HepG2 (cell line): Measurements from ENCODE around the gene MT1A. TPM values are rescaled to one million over a fixed set of nuclear protein-coding genes. Genes with fewer than 3 reads are reported as not detected.

Experiments used
- CEBPG ChIP-seq: IDR thresholded peaks from 2 replicates; pipeline ENCODE4 v1.6.1; 2016
- DMAP1 ChIP-seq: IDR thresholded peaks from 2 replicates; pipeline ENCODE4 v1.6.1; 2016
- ELF1 ChIP-seq: sonication (generic); formaldehyde crosslinking; IDR thresholded peaks from 2 replicates; pipeline ENCODE4 v1.4.0; 2020; ENCODE audit warnings: missing genetic modification reagents
- ELF4 ChIP-seq: sonication (generic); formaldehyde crosslinking; IDR thresholded peaks from 2 replicates; pipeline ENCODE4 v1.5.0; 2020; ENCODE audit warnings: missing genetic modification reagents, mild to moderate bottlenecking, moderate library complexity, borderline replicate concordance
- ETV5 ChIP-seq: IDR thresholded peaks from 2 replicates; pipeline ENCODE4 v1.6.1; 2018; ENCODE audit warnings: missing biosample characterization, missing genetic modification reagents, inconsistent platforms, borderline replicate concordance
- FOXA3 ChIP-seq: IDR thresholded peaks from 2 replicates; pipeline ENCODE4 v1.6.1; 2016; ENCODE audit warnings: missing genetic modification reagents, missing compliant biosample characterization
- FOXK1 ChIP-seq: sonication (generic); formaldehyde crosslinking; IDR thresholded peaks from 2 replicates; pipeline ENCODE4 v1.4.0; 2020; ENCODE audit warnings: low read depth, missing genetic modification reagents, borderline replicate concordance
- FOXP1 ChIP-seq, 2 experiments: fragments of 450-650 bp in 1 of 2; IDR thresholded peaks; 2 replicates each; pipeline ENCODE4 v1.6.1; 2017 to 2018; ENCODE audit warnings: antibody characterized with exemption in 1 of 2
- HNRNPLL ChIP-seq: fragments of 200-400 bp; formaldehyde crosslinking; IDR thresholded peaks from 2 replicates; pipeline ENCODE4 v1.6.1; 2017; ENCODE audit warnings: mild to moderate bottlenecking, low read depth, low read length; ENCODE audit not compliant: poor library complexity, severe bottlenecking
- MEIS1 ChIP-seq: sonication (generic); formaldehyde crosslinking; IDR thresholded peaks from 2 replicates; pipeline ENCODE4 v1.9.0; 2021; ENCODE audit warnings: mild to moderate bottlenecking, missing genetic modification reagents, moderate library complexity, borderline replicate concordance
- MXI1 ChIP-seq: IDR thresholded peaks from 3 replicates; pipeline ENCODE4 v1.6.1; 2012; ENCODE audit warnings: low read depth, low read length, inconsistent platforms, borderline replicate concordance
- ONECUT2 ChIP-seq: sonication (generic); formaldehyde crosslinking; IDR thresholded peaks from 2 replicates; pipeline ENCODE4 v1.4.0; 2020; ENCODE audit warnings: missing genetic modification reagents
- PHB2 ChIP-seq: fragments of 450-650 bp; IDR thresholded peaks from 2 replicates; pipeline ENCODE4 v1.6.1; 2018; ENCODE audit not compliant: partially characterized antibody
- PITX1 ChIP-seq: sonication (generic); formaldehyde crosslinking; IDR thresholded peaks from 2 replicates; pipeline ENCODE4 v1.5.1; 2020; ENCODE audit warnings: mild to moderate bottlenecking, missing genetic modification reagents
- POLR2AphosphoS5 ChIP-seq: IDR thresholded peaks from 2 replicates; pipeline ENCODE4 v1.6.1; 2012; ENCODE audit warnings: low read depth, low read length
- THYN1 ChIP-seq: sonication (generic); formaldehyde crosslinking; IDR thresholded peaks from 2 replicates; pipeline ENCODE4 v1.8.1; 2023; ENCODE audit warnings: low read depth, mild to moderate bottlenecking, moderate library complexity, missing genetic modification reagents, borderline replicate concordance
- TRIM24 ChIP-seq: sonication (generic); formaldehyde crosslinking; IDR thresholded peaks from 2 replicates; pipeline ENCODE4 v1.8.0; 2022; ENCODE audit warnings: mild to moderate bottlenecking, missing genetic modification reagents
- ZBTB7B ChIP-seq: sonication (generic); formaldehyde crosslinking; IDR thresholded peaks from 2 replicates; pipeline ENCODE4 v1.4.0; 2020; ENCODE audit warnings: missing genetic modification reagents
- ZNF317 ChIP-seq: sonication (generic); formaldehyde crosslinking; IDR thresholded peaks from 2 replicates; pipeline ENCODE4 v1.5.0; 2020; ENCODE audit warnings: mild to moderate bottlenecking, missing genetic modification reagents
- ZNF598 ChIP-seq: sonication (generic); formaldehyde crosslinking; IDR thresholded peaks from 2 replicates; pipeline ENCODE4 v1.5.1; 2020; ENCODE audit warnings: mild to moderate bottlenecking, missing genetic modification reagents, borderline replicate concordance
- ZNF768 ChIP-seq: sonication (generic); formaldehyde crosslinking; IDR thresholded peaks from 2 replicates; pipeline ENCODE4 v1.4.0; 2020; ENCODE audit warnings: missing genetic modification reagents
- ZNF775 ChIP-seq: sonication (generic); formaldehyde crosslinking; IDR thresholded peaks from 2 replicates; pipeline ENCODE4 v1.4.0; 2020; ENCODE audit warnings: missing genetic modification reagents, mild to moderate bottlenecking, moderate library complexity, borderline replicate concordance
- ZNF788 ChIP-seq: sonication (generic); formaldehyde crosslinking; IDR thresholded peaks from 2 replicates; pipeline ENCODE4 v1.5.0; 2020; ENCODE audit warnings: mild to moderate bottlenecking, missing genetic modification reagents, borderline replicate concordance
- ZSCAN21 ChIP-seq: sonication (generic); formaldehyde crosslinking; IDR thresholded peaks from 2 replicates; pipeline ENCODE4 v1.8.0; 2022; ENCODE audit warnings: mild to moderate bottlenecking, missing genetic modification reagents, moderate library complexity, borderline replicate concordance
- polyA plus RNA-seq, 8 experiments: library from polyadenylated mRNA; depleted of rRNA in 3 of 8; stranded (reverse) in 7 of 8; unstranded in 1 of 8; fragments of >200 nt; fragmentation: Illumina TruSeq in 4 of 8; extraction: Trizol in 4 of 8; gene quantifications; 2 replicates each; pipeline versions ENCODE4 v1.2.1 to v1.2.3, GENCODE V29; 2011 to 2016; ENCODE audit warnings: low read depth in 4 of 8, missing spikeins in 1 of 8, mixed read lengths in 1 of 8; ENCODE audit not compliant: insufficient read depth in 1 of 8
- total RNA-seq, 5 experiments: library from RNA; depleted of rRNA; stranded (reverse); fragments of >200 nt; fragmentation: Illumina TruSeq; extraction: Trizol; gene quantifications; 2 replicates each; pipeline ENCODE4 v1.2.3, GENCODE V29; 2016; ENCODE audit warnings: low read depth in 1 of 5
- TF ChIP-seq, protein P1 (sequence below): sonication (generic); formaldehyde crosslinking; IDR thresholded peaks from 2 replicates; pipeline ENCODE4 v1.5.0; 2020; ENCODE audit warnings: mild to moderate bottlenecking, missing genetic modification reagents
- TF ChIP-seq, protein P2 (sequence below): IDR thresholded peaks from 2 replicates; pipeline ENCODE4 v1.6.1; 2016; ENCODE audit warnings: mild to moderate bottlenecking, missing biosample characterization, missing genetic modification reagents
- TF ChIP-seq, protein P3 (sequence below): sonication (generic); formaldehyde crosslinking; IDR thresholded peaks from 2 replicates; pipeline ENCODE4 v1.4.0; 2020; ENCODE audit warnings: mild to moderate bottlenecking, missing genetic modification reagents

MT1A gene
- total and polyA plus RNA-seq, 2 of the 13 experiments (the other 11 are each of a cell fraction or from before 2014, with no cell fraction given) = 8.3 to 10.4 TPM

DNA sequence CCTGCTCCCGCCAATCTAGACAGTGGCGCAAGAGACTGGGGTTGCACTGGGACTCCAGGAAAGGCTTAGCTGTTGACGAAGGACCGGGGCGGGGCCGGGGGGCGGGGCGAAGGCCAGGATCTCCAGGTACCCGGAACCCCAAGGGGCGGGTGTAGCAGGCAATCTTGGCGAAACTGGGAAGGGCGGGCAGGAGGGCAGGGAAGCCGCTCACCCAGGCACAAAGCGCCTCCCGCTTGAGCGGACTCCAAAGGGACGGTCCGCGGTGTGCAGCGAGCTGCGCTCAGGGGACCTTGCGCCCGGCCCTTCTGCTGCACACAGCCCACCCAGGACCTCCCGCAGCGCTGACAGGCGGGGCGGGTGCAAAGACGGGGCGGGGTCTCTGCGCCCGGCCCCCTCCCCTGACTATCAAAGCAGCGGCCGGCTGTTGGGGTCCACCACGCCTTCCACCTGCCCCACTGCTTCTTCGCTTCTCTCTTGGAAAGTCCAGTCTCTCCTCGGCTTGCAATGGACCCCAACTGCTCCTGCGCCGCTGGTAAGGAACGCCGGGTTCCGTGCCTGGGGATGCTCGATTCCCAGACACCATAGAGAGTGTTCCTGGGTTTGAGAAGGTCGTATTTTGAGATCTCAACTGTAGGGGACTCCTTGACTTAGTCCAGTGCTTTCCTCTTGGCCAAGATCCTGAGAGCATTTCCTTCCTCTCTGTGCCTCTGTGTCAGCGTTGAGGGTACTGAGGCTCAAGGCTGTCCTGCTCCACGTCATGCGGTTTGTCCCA, 19.3 kb downstream of the MT1A start, which contains the start of gene MT1F (continued):
- TF ChIP-seq, protein P1, sequence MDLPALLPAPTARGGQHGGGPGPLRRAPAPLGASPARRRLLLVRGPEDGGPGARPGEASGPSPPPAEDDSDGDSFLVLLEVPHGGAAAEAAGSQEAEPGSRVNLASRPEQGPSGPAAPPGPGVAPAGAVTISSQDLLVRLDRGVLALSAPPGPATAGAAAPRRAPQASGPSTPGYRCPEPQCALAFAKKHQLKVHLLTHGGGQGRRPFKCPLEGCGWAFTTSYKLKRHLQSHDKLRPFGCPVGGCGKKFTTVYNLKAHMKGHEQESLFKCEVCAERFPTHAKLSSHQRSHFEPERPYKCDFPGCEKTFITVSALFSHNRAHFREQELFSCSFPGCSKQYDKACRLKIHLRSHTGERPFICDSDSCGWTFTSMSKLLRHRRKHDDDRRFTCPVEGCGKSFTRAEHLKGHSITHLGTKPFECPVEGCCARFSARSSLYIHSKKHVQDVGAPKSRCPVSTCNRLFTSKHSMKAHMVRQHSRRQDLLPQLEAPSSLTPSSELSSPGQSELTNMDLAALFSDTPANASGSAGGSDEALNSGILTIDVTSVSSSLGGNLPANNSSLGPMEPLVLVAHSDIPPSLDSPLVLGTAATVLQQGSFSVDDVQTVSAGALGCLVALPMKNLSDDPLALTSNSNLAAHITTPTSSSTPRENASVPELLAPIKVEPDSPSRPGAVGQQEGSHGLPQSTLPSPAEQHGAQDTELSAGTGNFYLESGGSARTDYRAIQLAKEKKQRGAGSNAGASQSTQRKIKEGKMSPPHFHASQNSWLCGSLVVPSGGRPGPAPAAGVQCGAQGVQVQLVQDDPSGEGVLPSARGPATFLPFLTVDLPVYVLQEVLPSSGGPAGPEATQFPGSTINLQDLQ (CRISPR knock-in tag) = 0 out of 2 replicates have a peak, but pooled peaks have one; percentile 49
- 0 out of 2 replicates have a peak, but pooled peaks have one; percentile 18 for TF ChIP-seq FOXA3 (CRISPR knock-in tag)
- TF ChIP-seq, protein P2, sequence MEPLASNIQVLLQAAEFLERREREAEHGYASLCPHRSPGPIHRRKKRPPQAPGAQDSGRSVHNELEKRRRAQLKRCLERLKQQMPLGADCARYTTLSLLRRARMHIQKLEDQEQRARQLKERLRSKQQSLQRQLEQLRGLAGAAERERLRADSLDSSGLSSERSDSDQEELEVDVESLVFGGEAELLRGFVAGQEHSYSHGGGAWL (CRISPR knock-in tag) = peak; percentile 42; the same call in 1 of the 2 replicates
- TF ChIP-seq ZNF788 (CRISPR knock-in tag) = peak; percentile 61; the same call in 1 of the 2 replicates
- TF ChIP-seq ELF4 = 0 out of 2 replicates have a peak, but pooled peaks have one; percentile 51
- no peak for TF ChIP-seq THYN1
- TF ChIP-seq ZBTB7B (CRISPR knock-in tag) = peak; percentile 76
- TF ChIP-seq MXI1 = 0 out of 3 replicates have a peak, but pooled peaks have one; percentile 3
- no peak for TF ChIP-seq FOXP1 (IDR thresholded peaks at IDR 0.05)
- TF ChIP-seq FOXP1 (CRISPR knock-in tag; IDR thresholded peaks at IDR 0.05) = no peak
- peak; percentile 87 for TF ChIP-seq CEBPG
- peak; percentile 45 for TF ChIP-seq HNRNPLL
- 0 out of 2 replicates have a peak, but pooled peaks have one; percentile 14 for TF ChIP-seq MEIS1 (CRISPR knock-in tag)
- TF ChIP-seq TRIM24 = peak; percentile 31; the same call in 1 of the 2 replicates
- peak; percentile 51 for TF ChIP-seq ZNF768 (CRISPR knock-in tag)
- peak; percentile 44; the same call in 1 of the 2 replicates for TF ChIP-seq DMAP1
- TF ChIP-seq ZNF775 (CRISPR knock-in tag) = no peak
- TF ChIP-seq FOXK1 (CRISPR knock-in tag) = peak; percentile 52; the same call in 1 of the 2 replicates
- TF ChIP-seq ZNF317 (CRISPR knock-in tag) = 0 out of 2 replicates have a peak, but pooled peaks have one; percentile 46
- TF ChIP-seq ZNF598 (CRISPR knock-in tag) = peak; percentile 37; the same call in 1 of the 2 replicates
- TF ChIP-seq, protein P3, sequence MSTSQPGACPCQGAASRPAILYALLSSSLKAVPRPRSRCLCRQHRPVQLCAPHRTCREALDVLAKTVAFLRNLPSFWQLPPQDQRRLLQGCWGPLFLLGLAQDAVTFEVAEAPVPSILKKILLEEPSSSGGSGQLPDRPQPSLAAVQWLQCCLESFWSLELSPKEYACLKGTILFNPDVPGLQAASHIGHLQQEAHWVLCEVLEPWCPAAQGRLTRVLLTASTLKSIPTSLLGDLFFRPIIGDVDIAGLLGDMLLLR (CRISPR knock-in tag) = no peak
- peak; percentile 56; the same call in 1 of the 2 replicates for TF ChIP-seq ZSCAN21 (CRISPR knock-in tag)
- TF ChIP-seq ETV5 (CRISPR knock-in tag) = 0 out of 2 replicates have a peak, but pooled peaks have one; percentile 4
- no peak for TF ChIP-seq PHB2
- TF ChIP-seq ELF1 = 0 out of 2 replicates have a peak, but pooled peaks have one; percentile 37
- no peak for TF ChIP-seq ONECUT2 (CRISPR knock-in tag)
- TF ChIP-seq POLR2AphosphoS5 = 0 out of 2 replicates have a peak, but pooled peaks have one; percentile 25
- 0 out of 2 replicates have a peak, but pooled peaks have one; percentile 23 for TF ChIP-seq PITX1
